ENCODE data around the gene METTL8.

Gene METTL8

GRCh38 chr2:171402906-171403580 lies 30.7 kb downstream of the METTL8 start:
- DNase-seq (ENCODE audit: low read depth in 2 of 2) = peak in 1 of 2 donors; percentile 63
- no peak overlapping the region for H3K4me3 ChIP-seq (replicated peaks in 1 of 2; ENCODE audit: low read depth in 2 of 2, low read length in 2 of 2)
- no peak for TF ChIP-seq CTCF (IDR thresholded peaks at IDR 0.05; ENCODE audit: low read depth, low read length)

- TF ChIP-seq CTCF (IDR thresholded peaks at IDR 0.05; ENCODE audit: low read depth, low read length) = no peak
- H3K4me3 ChIP-seq (replicated peaks in 1 of 2; ENCODE audit: low read depth in 2 of 2, low read length in 2 of 2) = no peak overlapping the region
- DNase-seq (ENCODE audit: low read depth in 2 of 2) = no peak
Measured at GRCh38 chr2:171401947-171402346, 31.8 kb downstream of the METTL8 start.

- no peak for TF ChIP-seq CTCF (IDR thresholded peaks at IDR 0.05; ENCODE audit: low read depth, low read length)
- no peak overlapping the region for H3K4me3 ChIP-seq (replicated peaks in 1 of 2; ENCODE audit: low read depth in 2 of 2, low read length in 2 of 2)
- DNase-seq (ENCODE audit: low read depth in 2 of 2) = no peak
Measured at GRCh38 chr2:171400395-171400794, 33.4 kb downstream of the METTL8 start.

GRCh38 chr2:171399292-171399691 lies 34.5 kb downstream of the METTL8 start:
- no peak overlapping the region for H3K4me3 ChIP-seq (replicated peaks in 1 of 2; ENCODE audit: low read depth in 2 of 2, low read length in 2 of 2)
- DNase-seq (ENCODE audit: low read depth in 2 of 2) = no peak
- no peak for TF ChIP-seq CTCF (IDR thresholded peaks at IDR 0.05; ENCODE audit: low read depth, low read length)

- H3K4me3 ChIP-seq (replicated peaks in 1 of 2; ENCODE audit: low read depth in 2 of 2, low read length in 2 of 2) = no peak overlapping the region
- peak in 1 of 2 donors; percentile 18 for DNase-seq (ENCODE audit: low read depth in 2 of 2)
- no peak for TF ChIP-seq CTCF (IDR thresholded peaks at IDR 0.05; ENCODE audit: low read depth, low read length)
Measured at GRCh38 chr2:171394164-171394740, 39.5 kb downstream of the METTL8 start.

GRCh38 chr2:171393487-171393886 lies 40.3 kb downstream of the METTL8 start:
- TF ChIP-seq CTCF (IDR thresholded peaks at IDR 0.05; ENCODE audit: low read depth, low read length) = no peak
- no peak overlapping the region for H3K4me3 ChIP-seq (replicated peaks in 1 of 2; ENCODE audit: low read depth in 2 of 2, low read length in 2 of 2)
- no peak for DNase-seq (ENCODE audit: low read depth in 2 of 2)

All from cardiac fibroblast (primary cell).